ENCODE results near the gene SLIT3. TPM values are rescaled to one million over a fixed set of nuclear protein-coding genes. Genes with fewer than 3 reads are reported as not detected.

Gene SLIT3
- total and polyA plus RNA-seq, 2 donors (not counting 3 experiments of a cell fraction or from before 2014, with no cell fraction given) = 0.90 to 1.0 TPM

DNA sequence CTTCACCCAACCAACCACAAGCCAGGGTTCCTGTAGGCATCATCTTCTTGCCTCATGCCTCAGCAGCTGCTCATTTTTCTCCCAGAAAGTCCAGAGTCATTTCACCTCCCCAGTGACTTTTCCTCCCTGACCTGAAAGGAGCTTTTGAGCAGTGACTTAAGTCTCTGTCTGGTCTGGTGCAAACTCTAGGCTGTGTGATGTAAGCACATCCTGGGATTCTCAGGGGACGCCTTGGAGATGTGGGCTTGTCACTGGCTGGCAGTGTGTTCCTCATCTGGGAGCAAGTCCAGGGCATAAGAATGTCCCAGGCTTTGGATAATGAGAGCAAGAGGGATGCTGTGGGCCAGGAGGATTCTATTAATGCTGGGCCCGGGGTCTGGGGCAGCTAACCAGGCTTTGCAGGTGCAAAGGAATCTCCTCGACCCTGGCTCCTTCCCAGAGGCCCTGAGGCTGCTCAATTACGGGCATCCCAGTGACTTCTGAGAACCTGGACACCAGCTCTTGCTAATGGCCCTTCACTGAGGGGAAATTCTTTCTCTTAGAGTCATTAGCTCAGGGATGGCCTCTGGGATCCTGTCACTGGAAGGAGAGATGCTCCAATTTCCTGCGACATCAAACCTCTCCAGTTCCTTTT is 510.8 kb downstream of the SLIT3 start:
- Histone ChIP-seq H3K9me1 (replicated peaks; ENCODE audit: control insufficient read depth, extremely low read depth, insufficient read depth, low read length) (no peaks in the 10 kb centered on the region), H3K9ac (replicated peaks; ENCODE audit: extremely low read depth, insufficient read depth, low read length) (no peak overlapping the region), H3K27me3 (ENCODE audit: control insufficient read depth in 2 of 2, insufficient read depth in 2 of 2, low read length in 2 of 2) (no peaks in the 10 kb centered on the region), H3K27ac (ENCODE audit: insufficient read depth, low read depth, low read length) (no peak overlapping the region), H2AFZ (ENCODE audit: low read depth, low read length) (no peak overlapping the region), H3K4me1 (ENCODE audit: control insufficient read depth, extremely low read depth, insufficient read depth, low read length) (no peaks in the 10 kb centered on the region), H3K4me3 (replicated peaks in 1 of 3; ENCODE audit: insufficient read depth in 1 of 3, low read depth in 1 of 3, low read length in 3 of 3) (no peak overlapping the region), H3K36me3 (ENCODE audit: control insufficient read depth in 2 of 2, extremely low read depth in 1 of 2, insufficient read depth in 2 of 2, low read length in 2 of 2) (no peaks in the 10 kb centered on the region), H3K4me2 (ENCODE audit: insufficient read depth, low read length) (no peak overlapping the region), H4K20me1 (replicated peaks; ENCODE audit: control insufficient read depth, extremely low read depth, insufficient read depth, low read length) (no peaks in the 10 kb centered on the region), H3K9me3 (replicated peaks; ENCODE audit: control insufficient read depth, insufficient read depth, low read length) (no peaks in the 10 kb centered on the region), H3K79me2 (ENCODE audit: control insufficient read depth, insufficient read depth, low read length) (no peaks in the 10 kb centered on the region)
- FAIRE-seq (no peak), DNase-seq (ENCODE audit: low read depth, low spot score) (no peak)
- dilution Hi-C loops (cut with MboI; ENCODE audit: extremely low pct_ligation_motif_present, low sequenced_read_pairs) = no loop called here
- intact Hi-C loops (cut with micrococcal nuclease) = no loop called here
- TF ChIP-seq POLR2A (IDR thresholded peaks at IDR 0.05; ENCODE audit: low read depth, low read length) (no peak), FOS (IDR thresholded peaks at IDR 0.05; ENCODE audit: borderline replicate concordance, insufficient read depth, low read length) (no peak), JUN (IDR thresholded peaks at IDR 0.05; ENCODE audit: borderline replicate concordance, insufficient read depth, insufficient read length, low read depth) (no peak), EZH2 (IDR thresholded peaks at IDR 0.05; ENCODE audit: borderline replicate concordance, low read depth, low read length, severe bottlenecking) (no peak), MYC (IDR thresholded peaks at IDR 0.05; ENCODE audit: low read depth, low read length) (no peak)
- ChIA-PET POLR2A (no interaction called here), CTCF (no interaction called here)
- BruUV-seq (replicated peaks) = no TSS peak

DNA sequence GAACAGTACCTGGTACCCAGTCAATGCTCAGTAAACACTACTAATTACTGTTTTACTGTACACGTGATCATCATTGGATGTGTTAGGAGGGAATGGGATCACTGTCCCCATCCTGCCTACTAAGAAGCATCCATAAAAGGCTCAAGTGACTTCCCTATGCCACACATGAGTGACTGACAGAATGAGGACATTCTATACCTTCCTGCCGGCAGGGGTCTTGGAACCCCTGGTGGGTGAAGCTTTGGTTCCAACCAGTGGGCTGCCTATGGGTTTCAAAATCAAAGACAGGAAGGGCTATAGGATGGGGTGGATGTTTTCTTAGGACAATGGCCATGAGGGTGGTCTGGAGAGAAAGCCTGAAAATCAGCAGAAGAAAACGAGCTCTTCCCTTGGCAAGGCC is 512.2 kb downstream of the SLIT3 start:
- no peaks in the 10 kb centered on the region for H3K27me3 ChIP-seq (ENCODE audit: control insufficient read depth in 2 of 2, insufficient read depth in 2 of 2, low read length in 2 of 2)
- H3K4me1 ChIP-seq (ENCODE audit: control insufficient read depth, extremely low read depth, insufficient read depth, low read length) = no peaks in the 10 kb centered on the region
- POLR2A ChIA-PET = no interaction called here
- no peak for DNase-seq (ENCODE audit: low read depth, low spot score)
- H3K9me3 ChIP-seq (replicated peaks; ENCODE audit: control insufficient read depth, insufficient read depth, low read length) = no peaks in the 10 kb centered on the region
- FAIRE-seq = no peak
- no peaks in the 10 kb centered on the region for H3K9me1 ChIP-seq (replicated peaks; ENCODE audit: control insufficient read depth, extremely low read depth, insufficient read depth, low read length)
- no peak overlapping the region for H3K27ac ChIP-seq (ENCODE audit: insufficient read depth, low read depth, low read length)
- CTCF ChIA-PET = no interaction called here
- H3K4me2 ChIP-seq (ENCODE audit: insufficient read depth, low read length) = no peak overlapping the region
- TF ChIP-seq GATA2 (IDR thresholded peaks at IDR 0.05; ENCODE audit: insufficient read depth, insufficient read length, low read depth, low read length) = no peak
- TF ChIP-seq, protein P1, sequence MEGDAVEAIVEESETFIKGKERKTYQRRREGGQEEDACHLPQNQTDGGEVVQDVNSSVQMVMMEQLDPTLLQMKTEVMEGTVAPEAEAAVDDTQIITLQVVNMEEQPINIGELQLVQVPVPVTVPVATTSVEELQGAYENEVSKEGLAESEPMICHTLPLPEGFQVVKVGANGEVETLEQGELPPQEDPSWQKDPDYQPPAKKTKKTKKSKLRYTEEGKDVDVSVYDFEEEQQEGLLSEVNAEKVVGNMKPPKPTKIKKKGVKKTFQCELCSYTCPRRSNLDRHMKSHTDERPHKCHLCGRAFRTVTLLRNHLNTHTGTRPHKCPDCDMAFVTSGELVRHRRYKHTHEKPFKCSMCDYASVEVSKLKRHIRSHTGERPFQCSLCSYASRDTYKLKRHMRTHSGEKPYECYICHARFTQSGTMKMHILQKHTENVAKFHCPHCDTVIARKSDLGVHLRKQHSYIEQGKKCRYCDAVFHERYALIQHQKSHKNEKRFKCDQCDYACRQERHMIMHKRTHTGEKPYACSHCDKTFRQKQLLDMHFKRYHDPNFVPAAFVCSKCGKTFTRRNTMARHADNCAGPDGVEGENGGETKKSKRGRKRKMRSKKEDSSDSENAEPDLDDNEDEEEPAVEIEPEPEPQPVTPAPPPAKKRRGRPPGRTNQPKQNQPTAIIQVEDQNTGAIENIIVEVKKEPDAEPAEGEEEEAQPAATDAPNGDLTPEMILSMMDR (IDR thresholded peaks at IDR 0.05; ENCODE audit: extremely low read depth in 1 of 2, insufficient read depth in 1 of 2, low read depth in 1 of 2, low read length in 2 of 2) = no peak
- dilution Hi-C loops (cut with MboI; ENCODE audit: extremely low pct_ligation_motif_present, low sequenced_read_pairs) (no loop called here), intact Hi-C loops (cut with micrococcal nuclease) (no loop called here)
- no peaks in the 10 kb centered on the region for H3K79me2 ChIP-seq (ENCODE audit: control insufficient read depth, insufficient read depth, low read length)
- BruUV-seq (replicated peaks) = no TSS peak
- H3K36me3 ChIP-seq (ENCODE audit: control insufficient read depth in 2 of 2, extremely low read depth in 1 of 2, insufficient read depth in 2 of 2, low read length in 2 of 2) = no peaks in the 10 kb centered on the region
- H3K9ac ChIP-seq (replicated peaks; ENCODE audit: extremely low read depth, insufficient read depth, low read length) = no peak overlapping the region
- no peak overlapping the region for H2AFZ ChIP-seq (ENCODE audit: low read depth, low read length)
- H4K20me1 ChIP-seq (replicated peaks; ENCODE audit: control insufficient read depth, extremely low read depth, insufficient read depth, low read length) = no peaks in the 10 kb centered on the region
- no peak overlapping the region for H3K4me3 ChIP-seq (replicated peaks in 1 of 3; ENCODE audit: insufficient read depth in 1 of 3, low read depth in 1 of 3, low read length in 3 of 3)
